22Rv1 (cell line): ENCODE data around the gene UBAP2.

Experiments
- CTCF ChIP-seq: fragments of 450-650 bp; IDR thresholded peaks from 2 replicates; pipeline ENCODE4 v1.5.1; 2017; ENCODE audit warnings: mild to moderate bottlenecking
- ZFX ChIP-seq: fragments of 450-650 bp; IDR thresholded peaks from 2 replicates; pipeline ENCODE4 v1.6.1; 2017; ENCODE audit warnings: antibody characterized with exemption, borderline replicate concordance

- no peak for TF ChIP-seq CTCF
- no peak for TF ChIP-seq ZFX
Observed at GRCh38 chr9:34097865-34098264, 49.2 kb upstream of the UBAP2 start.
